HCT116 (cell line): ENCODE data around the gene ELF1.
"Not testable (repeated sequence)": the region's sequence is repeated elsewhere in the genome, so short reads cannot be mapped to it uniquely, and the experiment has no call there.

Experiments
- CTCF ChIP-seq, 3 experiments: fragments of 200-600 bp in 1 of 3; sonication (generic) in 1 of 3; IDR thresholded peaks in 2 of 3; conservative IDR thresholded peaks in 1 of 3; 2 replicates each; pipeline ENCODE4 v1.5.1; 2012 to 2017; ENCODE audit warnings: low read depth in 2 of 3, low read length in 2 of 3, antibody characterized with exemption in 1 of 3, borderline replicate concordance in 1 of 3, control low read depth in 1 of 3, mild to moderate bottlenecking in 1 of 3, mixed read lengths in 1 of 3, mixed run types in 1 of 3, moderate library complexity in 1 of 3; ENCODE audit not compliant: insufficient read depth in 1 of 3
- EZH2 ChIP-seq: fragments of 200-600 bp; sonication (generic); IDR thresholded peaks from 2 replicates; pipeline ENCODE4 v1.6.1; 2017; ENCODE audit warnings: antibody characterized with exemption, mixed run types
- EZH2phosphoT487 ChIP-seq: fragments of 200-600 bp; IDR thresholded peaks from 2 replicates; pipeline ENCODE4 v1.6.1; 2018; ENCODE audit warnings: antibody characterized with exemption, borderline replicate concordance
- JUND ChIP-seq: IDR thresholded peaks from 2 replicates; pipeline ENCODE4 v1.6.1; 2012
- MAX ChIP-seq: IDR thresholded peaks from 2 replicates; pipeline ENCODE4 v1.6.1; 2012
- POLR2A ChIP-seq: IDR thresholded peaks from 2 replicates; pipeline ENCODE4 v1.7.0; 2011; ENCODE audit warnings: borderline replicate concordance; ENCODE audit not compliant: insufficient read depth, insufficient read length; ENCODE audit errors: extremely low read depth
- POLR2AphosphoS5 ChIP-seq: IDR thresholded peaks from 2 replicates; pipeline ENCODE4 v1.6.1; 2011; ENCODE audit warnings: mild to moderate bottlenecking, low read depth, low read length, moderate library complexity
- SRF ChIP-seq: IDR thresholded peaks from 2 replicates; pipeline ENCODE4 v1.6.1; 2012; ENCODE audit warnings: low read depth
- TCF7L2 ChIP-seq: IDR thresholded peaks from 2 replicates; pipeline ENCODE4 v1.7.0; 2011; ENCODE audit warnings: borderline replicate concordance, inconsistent platforms; ENCODE audit not compliant: insufficient read depth, insufficient read length; ENCODE audit errors: extremely low read depth
- ZNF274 ChIP-seq: fragments of 200-500 bp; sonication (Bioruptor generic); IDR thresholded peaks from 2 replicates; pipeline ENCODE4 v1.6.1; 2014; ENCODE audit warnings: mild to moderate bottlenecking, low read depth, low read length, inconsistent platforms
- TF ChIP-seq, protein P1 (sequence below): IDR thresholded peaks from 2 replicates; pipeline ENCODE4 v1.6.1; 2012

DNA sequence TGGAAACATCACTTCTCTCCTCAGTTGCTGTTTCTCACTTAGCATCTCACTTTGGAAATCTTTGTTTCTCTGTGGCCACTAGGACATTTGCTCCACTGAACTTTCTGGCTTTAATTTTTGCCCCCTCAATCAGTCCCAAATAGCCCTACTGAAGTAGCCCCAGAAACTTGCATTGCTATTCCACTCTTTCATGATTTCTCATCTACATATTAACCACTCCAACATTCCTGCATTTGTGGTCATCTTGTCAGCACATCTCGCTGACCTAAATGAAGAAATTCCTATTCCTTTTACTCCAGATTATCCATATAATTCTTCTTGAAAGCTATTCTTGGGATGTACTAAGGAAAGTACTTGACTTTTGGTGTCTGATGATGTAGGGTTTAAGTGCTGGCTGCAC lies 134.9 kb downstream of the ELF1 start:
- TF ChIP-seq JUND; CTCF (IDR thresholded peaks at IDR 0.05 in 2 of 3, conservative IDR thresholded peaks at IDR 0.05 in 1 of 3; ENCODE audit: borderline replicate concordance in 1 of 3, insufficient read depth in 1 of 3, low read depth in 2 of 3, low read length in 2 of 3); ZNF274; POLR2A; EZH2phosphoT487; EZH2; POLR2AphosphoS5; MAX; SRF; TCF7L2: not testable (repeated sequence)
- TF ChIP-seq, protein P1, sequence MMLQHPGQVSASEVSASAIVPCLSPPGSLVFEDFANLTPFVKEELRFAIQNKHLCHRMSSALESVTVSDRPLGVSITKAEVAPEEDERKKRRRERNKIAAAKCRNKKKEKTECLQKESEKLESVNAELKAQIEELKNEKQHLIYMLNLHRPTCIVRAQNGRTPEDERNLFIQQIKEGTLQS, result not testable (repeated sequence)
